ENCODE results near the gene ZNF831.

The ZNF831 gene

DNA sequence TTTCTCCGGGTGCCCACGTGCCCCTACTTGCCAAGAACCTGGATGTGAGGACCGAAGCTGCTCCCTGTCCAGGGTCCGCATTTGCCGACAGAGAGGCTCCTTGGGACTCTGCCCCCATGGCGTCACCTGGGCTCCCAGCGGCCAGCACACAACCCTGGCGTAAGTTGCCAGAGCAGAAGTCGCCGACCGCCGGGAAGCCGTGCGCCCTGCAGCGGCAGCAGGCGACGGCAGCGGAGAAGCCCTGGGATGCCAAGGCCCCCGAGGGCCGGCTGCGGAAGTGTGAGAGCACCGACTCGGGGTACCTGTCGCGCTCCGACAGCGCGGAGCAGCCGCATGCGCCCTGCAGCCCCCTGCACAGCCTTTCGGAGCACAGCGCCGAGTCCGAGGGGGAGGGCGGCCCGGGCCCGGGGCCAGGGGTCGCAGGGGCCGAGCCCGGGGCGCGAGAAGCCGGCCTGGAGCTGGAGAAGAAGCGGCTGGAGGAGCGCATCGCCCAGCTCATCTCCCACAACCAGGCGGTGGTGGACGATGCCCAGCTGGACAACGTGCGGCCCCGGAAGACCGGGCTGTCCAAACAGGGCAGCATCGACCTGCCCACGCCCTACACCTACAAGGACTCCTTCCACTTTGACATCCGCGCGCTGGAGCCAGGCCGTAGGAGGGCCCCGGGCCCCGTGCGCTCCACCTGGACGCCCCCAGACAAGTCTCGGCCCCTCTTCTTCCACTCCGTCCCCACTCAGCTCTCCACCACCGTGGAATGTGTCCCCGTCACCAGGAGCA lies 28.3 kb downstream of the ZNF831 start:
- no peak overlapping the region for H3K4me3 ChIP-seq (ENCODE audit: low read length)
- no peak for TF ChIP-seq ZNF274 (IDR thresholded peaks at IDR 0.05; ENCODE audit: low read depth, low read length)

DNA sequence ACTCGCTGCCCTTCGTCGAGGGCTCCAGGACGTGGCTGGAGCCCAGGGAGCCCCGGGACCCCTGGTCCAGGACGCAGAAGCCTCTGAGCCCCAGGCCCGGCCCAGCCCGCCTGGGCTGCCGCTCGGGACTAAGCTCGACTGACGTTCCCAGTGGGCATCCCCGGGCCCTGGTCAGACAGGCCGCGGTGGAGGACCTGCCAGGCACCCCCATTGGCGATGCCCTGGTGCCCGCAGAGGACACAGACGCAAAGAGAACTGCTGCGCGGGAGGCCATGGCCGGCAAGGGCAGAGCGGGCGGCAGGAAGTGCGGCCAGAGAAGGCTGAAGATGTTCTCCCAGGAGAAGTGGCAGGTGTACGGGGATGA lies 28.9 kb downstream of the ZNF831 start:
- no peak for TF ChIP-seq ZNF274 (IDR thresholded peaks at IDR 0.05; ENCODE audit: low read depth, low read length)
- H3K4me3 ChIP-seq (ENCODE audit: low read length): no peak overlapping the region

GRCh38 chr20:59193325-59193724 lies 29.7 kb downstream of the ZNF831 start:
- TF ChIP-seq ZNF274 (IDR thresholded peaks at IDR 0.05; ENCODE audit: low read depth, low read length): no peak
- H3K4me3 ChIP-seq (ENCODE audit: low read length): no peak overlapping the region

- no peak overlapping the region for H3K4me3 ChIP-seq (ENCODE audit: low read length)
- no peak for TF ChIP-seq ZNF274 (IDR thresholded peaks at IDR 0.05; ENCODE audit: low read depth, low read length)
Observed at GRCh38 chr20:59194023-59194935, 30.7 kb downstream of the ZNF831 start.

DNA sequence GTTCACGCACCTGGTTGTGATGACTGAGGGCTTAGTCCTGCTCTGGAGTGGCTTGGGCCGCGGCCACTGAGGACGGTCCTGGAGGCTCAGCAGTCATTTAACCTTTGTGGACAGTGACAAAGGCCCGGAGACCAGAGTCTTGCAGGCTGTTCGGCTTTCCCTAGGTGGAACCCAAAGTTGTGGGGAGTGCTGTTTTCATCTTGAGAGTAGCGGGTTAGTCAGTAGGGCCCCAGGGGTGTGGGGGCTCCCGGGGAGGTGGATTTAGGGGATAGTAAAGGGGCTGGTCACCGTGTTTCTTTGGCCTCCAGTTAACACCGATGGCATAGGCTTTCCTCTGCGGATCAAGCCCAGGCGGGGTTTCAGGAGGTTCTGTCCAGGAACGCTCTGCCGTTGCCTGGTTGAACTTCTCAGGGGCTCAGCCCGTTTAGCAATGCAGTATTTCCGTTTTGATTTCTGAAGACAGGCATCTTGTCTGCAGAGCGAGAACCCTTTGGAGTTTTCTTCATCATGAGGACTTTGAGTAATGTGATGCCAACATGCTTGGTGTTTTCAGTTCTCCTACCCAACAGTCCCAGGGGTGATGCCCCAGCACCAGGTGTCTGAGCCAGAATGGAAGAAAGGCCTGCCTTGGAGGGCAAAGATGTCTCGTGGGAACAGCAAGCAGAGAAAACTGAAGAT lies 31.8 kb downstream of the ZNF831 start:
- no peak overlapping the region for H3K4me3 ChIP-seq (ENCODE audit: low read length)
- TF ChIP-seq ZNF274 (IDR thresholded peaks at IDR 0.05; ENCODE audit: low read depth, low read length): no peak

GRCh38 chr20:59204165-59204894 lies 40.7 kb downstream of the ZNF831 start:
- no peak overlapping the region for H3K4me3 ChIP-seq (ENCODE audit: low read length)
- no peak for TF ChIP-seq ZNF274 (IDR thresholded peaks at IDR 0.05; ENCODE audit: low read depth, low read length)

DNA sequence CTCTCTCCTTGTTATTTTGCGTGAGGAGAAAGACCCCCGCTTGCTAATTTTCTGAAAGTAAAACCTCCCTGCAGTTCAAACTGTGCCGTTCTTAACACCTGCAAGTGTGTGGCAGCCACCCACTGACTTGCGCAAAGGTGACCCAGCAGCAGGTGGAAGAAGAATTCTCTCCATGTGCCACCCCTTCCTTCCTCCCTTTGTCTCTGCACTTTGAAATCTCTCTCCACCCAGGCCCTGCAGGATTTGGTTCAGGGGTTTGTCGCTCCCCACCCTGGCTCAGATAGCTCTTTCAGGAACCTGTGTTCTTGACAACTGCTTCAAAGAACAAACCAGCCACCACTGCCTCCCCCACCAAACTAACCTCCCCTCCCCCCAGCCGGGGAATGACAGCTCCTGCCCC lies 41.4 kb downstream of the ZNF831 start:
- no peak for TF ChIP-seq ZNF274 (IDR thresholded peaks at IDR 0.05; ENCODE audit: low read depth, low read length)
- H3K4me3 ChIP-seq (ENCODE audit: low read length): no peak overlapping the region

DNA sequence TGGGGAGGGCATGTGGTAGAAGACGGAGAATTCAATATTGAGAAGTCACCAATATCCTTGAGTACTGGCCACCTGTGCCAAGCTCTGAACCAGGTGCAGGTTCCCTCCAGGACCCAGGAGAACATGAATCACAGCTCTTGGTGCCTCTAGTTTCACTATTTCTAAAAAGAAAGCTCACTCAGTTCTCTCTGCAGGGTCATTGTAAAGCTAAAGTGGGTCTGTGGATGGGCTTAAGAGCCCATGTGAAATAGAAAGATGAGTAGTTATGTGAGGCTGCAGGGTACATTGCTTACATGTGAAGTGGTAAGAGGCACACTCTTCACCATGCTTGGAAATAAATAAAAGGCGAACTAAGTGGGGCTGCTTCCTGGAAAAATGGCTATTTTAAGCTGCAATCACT lies 43.6 kb downstream of the ZNF831 start:
- no peak for TF ChIP-seq ZNF274 (IDR thresholded peaks at IDR 0.05; ENCODE audit: low read depth, low read length)

DNA sequence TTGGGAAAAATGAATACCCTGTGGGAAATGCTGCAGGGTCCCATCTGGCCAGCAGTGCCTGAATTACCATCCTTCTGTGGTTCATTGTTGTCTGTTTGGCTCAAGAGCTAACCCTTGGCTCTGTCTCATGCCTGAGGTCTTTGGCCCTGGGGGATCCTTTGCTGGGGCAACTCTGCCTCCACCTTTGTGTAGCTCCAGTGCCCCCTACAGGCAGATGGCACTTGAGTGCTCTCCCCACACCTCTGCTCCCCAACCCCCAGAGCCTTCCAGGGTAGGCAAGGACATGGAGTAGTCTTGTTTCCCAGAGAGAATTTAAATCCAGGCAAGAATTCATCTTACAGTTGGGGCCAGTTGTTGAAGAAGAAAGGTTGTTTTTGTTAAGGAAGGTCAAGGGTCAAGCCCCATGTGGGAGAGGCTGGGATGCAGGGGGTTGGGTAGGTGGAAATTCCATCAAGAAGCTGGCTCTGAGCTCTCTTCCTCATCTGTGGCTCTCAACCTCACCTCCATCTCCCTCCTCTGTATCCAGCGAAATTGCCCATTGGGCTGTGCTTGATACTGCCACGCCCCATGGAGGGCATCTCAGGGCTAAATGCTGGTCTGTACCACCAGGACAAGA lies 44.2 kb downstream of the ZNF831 start:
- no peak overlapping the region for H3K4me3 ChIP-seq (ENCODE audit: low read length)
- TF ChIP-seq ZNF274 (IDR thresholded peaks at IDR 0.05; ENCODE audit: low read depth, low read length): no peak

More for the DNA sequence above, 43.6 kb downstream of the ZNF831 start:
- H3K4me3 ChIP-seq (ENCODE audit: low read length): no peak overlapping the region

DNA sequence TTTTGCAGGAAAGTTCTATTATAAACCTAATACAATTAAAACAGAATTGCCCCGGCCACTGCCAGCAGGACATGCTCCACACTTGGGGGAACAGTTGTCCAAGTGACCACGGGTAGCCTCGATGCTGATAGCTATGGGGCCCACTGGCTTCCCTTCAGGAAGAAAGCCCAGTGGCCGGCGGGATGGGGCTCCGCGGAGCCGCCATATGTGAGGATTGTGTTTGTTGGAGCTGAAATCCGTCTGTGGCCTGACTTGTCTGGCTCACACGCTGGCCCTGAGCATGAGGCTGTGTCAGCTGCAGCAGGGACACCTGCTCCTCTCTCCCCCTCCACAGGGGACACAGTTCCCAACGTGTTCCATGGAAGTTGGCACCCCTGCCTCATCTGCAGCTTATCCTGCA lies 46.6 kb downstream of the ZNF831 start:
- TF ChIP-seq ZNF274 (IDR thresholded peaks at IDR 0.05; ENCODE audit: low read depth, low read length): no peak
- no peak overlapping the region for H3K4me3 ChIP-seq (ENCODE audit: low read length)

DNA sequence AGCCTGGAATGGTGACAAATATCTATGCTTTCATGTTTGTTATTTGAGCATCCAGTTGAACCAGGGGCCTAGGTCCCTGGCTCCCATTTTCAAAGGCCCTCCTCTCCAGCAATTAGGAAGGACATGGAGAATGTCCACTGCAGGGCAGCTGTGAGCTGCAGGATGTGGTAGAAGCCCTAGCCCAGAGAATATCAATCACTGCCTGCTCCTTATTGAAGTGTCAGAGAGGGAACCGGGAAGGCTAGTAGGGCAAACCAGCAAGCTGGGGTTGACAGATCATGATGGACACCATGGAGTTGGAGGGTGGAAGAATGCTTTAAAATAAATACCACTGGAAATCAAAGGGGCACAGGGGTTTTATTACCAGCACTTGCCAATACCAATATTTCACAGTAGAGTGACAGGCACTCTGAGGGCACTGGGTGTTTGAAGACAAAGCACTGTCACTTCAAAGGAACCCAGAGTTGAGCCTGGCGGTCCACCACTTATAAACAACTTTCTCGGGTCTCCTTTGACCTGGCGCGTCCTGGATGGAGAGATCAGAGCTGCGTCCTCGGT lies 47.7 kb downstream of the ZNF831 start:
- H3K4me3 ChIP-seq (ENCODE audit: low read length): no peak overlapping the region
- no peak for TF ChIP-seq ZNF274 (IDR thresholded peaks at IDR 0.05; ENCODE audit: low read depth, low read length)

DNA sequence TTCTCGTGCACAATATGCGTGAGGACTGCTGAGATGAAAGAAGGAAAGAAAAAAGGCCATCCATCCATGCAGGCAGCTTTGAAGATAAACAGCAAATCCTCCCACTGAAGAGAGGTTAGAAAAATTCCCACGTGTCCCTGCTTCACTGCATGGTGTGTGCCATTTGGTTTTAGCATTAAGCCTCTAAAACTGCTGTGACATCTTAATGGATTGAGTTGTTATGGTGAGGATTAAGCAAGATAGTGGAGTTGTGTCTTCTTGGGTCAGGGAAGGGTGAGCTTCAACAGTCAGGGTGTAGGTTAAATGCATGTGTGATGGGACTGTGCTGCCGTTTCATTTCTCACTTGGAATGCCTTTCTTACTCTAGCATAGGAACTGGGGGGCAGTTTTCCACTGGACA lies 50.5 kb downstream of the ZNF831 start:
- no peak overlapping the region for H3K4me3 ChIP-seq (ENCODE audit: low read length)
- TF ChIP-seq ZNF274 (IDR thresholded peaks at IDR 0.05; ENCODE audit: low read depth, low read length): no peak
